HG02885 (cell line): ENCODE results near the gene SYDE1.

Experiments
- ATAC-seq: cut with Tn5 transposase; IDR thresholded peaks from one replicate; pipeline ENCODE4 v1.9.1; 2021; ENCODE audit warnings: mild to moderate bottlenecking; ENCODE audit not compliant: unreplicated experiment, poor library complexity

The SYDE1 gene

DNA sequence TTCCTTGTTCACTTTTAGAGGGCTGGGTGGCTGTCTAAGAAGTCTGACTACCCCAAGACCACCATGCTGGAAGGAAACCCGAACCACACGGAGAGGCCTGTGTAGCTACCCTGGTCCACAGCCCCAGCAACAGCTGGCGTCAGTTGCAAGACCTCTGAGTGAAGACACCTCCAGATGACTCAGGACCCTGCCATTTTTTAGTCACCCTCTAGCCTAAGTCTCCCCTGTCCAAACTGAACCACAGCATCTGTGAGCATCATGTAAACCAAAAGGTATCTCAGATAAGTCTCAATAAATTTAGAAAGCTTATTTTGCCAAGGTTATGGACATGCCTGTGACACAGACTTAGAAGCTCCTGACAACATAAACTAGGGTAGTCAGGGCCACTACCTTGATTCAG lies 2.2 kb upstream of the SYDE1 start:
- ATAC-seq = no peak

DNA sequence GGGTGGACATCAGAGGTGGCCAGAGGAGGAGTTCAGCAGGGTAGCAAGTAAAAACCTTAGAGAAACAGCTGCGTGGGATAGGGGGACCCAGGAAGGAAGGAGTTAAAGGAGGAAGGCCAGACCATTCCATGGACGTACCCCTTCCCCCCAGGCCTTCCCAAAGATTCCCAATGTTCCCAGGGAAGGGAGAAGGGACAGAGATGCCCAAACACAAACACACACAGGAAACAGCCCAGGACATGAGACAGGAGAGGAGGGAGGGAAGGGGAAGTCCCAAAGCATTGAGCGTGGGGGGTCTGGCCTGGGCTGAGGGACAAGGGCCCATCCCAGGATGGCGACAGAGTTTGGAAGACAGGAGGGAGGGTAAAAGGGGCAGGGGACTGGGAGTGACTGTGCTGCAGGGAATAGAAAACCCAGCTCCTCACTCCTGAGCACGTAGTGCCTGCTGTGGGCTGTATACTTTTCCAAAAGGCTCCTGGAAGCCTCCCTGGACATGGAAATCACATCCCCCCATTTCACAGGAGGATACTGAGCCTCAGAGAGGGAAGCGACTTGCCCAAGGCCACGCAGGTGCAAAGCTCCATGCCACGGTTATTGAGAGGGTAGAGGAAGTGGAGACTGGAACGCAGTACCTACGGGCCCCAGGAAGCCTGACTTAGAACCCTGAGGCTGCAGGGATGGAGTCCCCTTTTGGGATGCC lies 1.1 kb downstream of the SYDE1 start:
- ATAC-seq = no peak

DNA sequence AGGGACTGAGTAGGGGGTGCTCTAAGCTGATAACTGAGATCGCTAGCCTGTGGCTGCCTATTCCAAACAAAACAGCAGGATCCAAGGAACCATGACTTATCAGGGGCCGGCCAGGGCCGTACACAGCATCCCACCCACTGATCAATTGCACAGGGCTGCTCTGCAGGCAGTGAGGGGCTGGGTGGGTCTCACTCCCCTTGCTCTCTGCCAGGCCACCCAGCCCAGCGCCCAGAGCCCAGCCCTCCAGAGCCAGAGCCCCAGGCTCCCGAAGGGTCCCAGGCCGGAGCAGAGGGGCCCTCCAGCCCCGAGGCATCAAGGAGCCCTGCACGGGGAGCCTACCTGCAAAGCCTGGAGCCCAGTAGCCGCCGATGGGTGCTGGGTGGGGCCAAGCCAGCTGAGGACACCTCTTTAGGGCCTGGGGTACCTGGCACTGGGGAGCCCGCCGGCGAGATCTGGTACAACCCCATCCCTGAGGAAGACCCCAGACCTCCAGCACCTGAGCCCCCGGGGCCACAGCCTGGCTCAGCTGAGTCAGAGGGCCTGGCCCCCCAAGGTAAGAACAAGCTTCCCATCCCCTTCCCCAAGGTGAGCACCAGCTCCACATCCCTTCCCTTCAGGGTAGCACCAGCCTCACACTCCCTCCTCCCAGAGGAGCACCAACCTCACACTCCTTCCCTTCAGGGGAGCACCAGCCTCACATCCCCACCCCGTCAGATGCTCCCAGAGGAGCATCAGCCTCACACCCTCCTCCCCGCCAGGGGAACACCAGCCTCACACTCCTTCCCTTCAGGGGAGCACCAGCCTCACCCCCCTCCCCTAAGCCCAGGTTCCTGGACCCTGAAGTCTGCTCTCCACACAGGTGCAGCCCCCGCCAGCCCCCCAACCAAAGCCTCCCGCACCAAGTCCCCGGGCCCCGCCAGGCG lies 1.9 kb downstream of the SYDE1 start:
- no peak for ATAC-seq

DNA sequence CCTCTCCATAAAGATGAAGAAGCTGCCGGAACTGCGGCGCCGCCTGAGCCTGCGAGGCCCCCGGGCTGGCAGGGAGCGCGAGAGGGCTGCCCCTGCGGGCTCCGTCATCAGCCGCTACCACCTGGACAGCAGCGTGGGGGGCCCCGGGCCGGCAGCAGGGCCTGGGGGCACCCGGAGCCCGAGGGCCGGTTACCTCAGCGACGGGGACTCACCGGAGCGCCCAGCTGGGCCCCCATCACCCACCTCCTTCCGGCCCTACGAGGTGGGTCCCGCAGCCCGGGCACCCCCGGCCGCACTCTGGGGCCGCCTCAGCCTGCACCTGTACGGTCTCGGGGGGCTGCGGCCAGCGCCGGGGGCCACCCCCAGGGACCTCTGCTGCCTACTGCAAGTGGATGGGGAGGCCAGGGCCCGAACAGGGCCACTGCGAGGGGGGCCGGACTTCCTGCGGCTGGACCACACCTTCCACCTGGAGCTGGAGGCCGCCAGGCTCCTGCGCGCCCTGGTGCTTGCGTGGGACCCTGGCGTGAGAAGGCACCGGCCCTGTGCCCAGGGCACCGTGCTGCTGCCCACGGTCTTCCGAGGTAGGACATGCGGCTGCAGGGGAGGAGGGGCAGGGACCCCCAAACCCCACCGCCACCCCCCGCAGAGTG lies 2.7 kb downstream of the SYDE1 start:
- ATAC-seq = no peak

DNA sequence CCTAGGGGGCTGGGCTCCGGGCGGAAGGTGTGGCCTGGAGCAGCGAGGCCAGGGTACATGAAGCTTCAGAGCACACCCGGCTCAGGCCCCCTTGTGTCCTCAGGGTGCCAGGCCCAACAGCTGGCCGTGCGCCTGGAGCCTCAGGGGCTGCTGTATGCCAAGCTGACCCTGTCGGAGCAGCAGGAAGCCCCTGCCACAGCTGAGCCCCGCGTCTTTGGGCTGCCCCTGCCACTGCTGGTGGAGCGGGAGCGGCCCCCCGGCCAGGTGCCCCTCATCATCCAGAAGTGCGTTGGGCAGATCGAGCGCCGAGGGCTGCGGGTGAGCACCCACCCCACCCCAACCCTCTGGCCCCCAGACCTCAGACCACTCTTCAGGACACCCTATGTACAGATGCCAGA lies 3.2 kb downstream of the SYDE1 start:
- ATAC-seq = no peak

DNA sequence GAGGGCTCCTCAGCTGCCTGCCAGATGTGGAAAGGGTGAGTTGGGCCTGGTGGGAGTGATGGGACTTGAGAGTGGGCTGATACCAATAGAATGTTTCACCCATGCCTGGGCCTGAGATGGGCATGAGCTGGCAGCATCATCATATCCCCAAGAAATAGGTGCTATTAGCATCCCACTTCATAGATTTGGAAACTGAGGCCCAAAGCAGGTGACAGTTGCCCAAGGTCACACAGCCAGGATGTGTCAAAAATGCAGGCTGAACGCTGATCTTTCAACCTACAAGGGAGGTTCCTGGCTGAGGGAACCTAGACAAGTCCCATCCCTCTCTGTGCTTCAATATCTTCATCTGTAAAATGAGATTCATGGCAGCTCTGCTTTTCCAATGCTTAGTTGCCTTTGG lies 4.6 kb downstream of the SYDE1 start:
- ATAC-seq = no peak

DNA sequence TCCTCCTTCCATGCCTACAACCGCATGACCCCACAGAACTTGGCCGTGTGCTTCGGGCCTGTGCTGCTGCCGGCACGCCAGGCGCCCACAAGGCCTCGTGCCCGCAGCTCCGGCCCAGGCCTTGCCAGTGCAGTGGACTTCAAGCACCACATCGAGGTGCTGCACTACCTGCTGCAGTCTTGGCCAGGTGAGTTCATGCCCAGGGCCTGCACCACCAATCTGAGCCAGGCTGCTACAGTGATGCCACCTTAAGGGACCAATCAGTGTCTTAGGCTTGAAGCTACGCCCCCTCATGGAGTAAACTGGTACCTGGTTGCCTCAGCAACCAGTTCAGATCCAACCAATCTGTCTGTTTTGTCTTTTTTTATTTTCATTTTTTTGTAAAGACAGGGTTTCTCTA lies 5.2 kb downstream of the SYDE1 start:
- no peak for ATAC-seq

DNA sequence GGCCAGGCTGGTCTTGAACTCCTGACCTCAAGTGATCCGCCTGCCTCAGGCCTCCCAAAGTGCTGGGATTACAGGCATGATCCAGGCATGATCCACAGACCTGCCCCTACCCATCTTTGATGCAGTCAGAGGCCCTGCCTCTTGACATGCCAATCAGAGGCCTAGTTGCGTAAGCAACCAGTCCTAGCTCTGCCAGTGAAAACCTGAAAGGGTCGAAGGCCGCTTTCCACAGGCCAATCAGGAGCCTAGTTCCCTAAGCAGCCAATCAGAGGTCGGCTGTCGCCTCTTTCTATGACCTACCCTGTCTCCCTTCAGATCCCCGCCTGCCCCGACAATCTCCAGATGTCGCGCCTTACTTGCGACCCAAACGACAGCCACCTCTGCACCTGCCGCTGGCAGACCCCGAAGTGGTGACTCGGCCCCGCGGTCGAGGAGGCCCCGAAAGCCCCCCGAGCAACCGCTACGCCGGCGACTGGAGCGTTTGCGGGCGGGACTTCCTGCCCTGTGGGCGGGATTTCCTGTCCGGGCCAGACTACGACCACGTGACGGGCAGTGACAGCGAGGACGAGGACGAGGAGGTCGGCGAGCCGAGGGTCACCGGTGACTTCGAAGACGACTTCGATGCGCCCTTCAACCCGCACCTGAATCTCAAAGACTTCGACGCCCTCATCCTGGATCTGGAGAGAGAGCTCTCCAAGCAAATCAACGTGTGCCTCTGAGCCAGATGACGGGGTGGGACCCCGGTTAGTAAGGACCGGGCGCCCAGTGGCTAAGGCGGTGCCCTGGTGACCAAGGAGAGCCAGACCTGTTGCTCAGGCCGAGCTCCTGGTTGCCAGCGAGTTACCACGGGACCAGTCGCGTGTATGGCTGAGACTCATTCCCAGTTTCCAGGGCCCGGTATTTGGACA lies 6.3 kb downstream of the SYDE1 start:
- ATAC-seq = no peak

DNA sequence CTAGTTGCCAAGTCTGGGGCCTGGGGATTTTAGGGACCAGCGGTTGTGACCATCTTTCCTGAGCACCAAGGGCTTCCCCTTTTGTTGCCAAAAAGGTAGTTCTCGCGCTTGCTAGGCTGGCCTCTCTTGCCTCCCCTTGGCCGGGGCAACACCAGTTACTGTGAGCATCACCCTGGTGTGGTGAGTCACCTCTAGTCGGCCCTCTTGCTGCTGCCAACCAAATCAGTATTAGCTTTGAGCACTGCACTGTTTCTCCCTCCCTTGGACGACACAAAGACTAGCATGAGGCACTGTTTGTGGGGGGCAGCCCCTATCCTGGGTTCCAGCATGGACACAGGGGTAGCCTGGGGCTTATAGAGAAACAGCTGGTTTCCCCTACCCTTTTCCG lies 6.9 kb downstream of the SYDE1 start:
- ATAC-seq = no peak

DNA sequence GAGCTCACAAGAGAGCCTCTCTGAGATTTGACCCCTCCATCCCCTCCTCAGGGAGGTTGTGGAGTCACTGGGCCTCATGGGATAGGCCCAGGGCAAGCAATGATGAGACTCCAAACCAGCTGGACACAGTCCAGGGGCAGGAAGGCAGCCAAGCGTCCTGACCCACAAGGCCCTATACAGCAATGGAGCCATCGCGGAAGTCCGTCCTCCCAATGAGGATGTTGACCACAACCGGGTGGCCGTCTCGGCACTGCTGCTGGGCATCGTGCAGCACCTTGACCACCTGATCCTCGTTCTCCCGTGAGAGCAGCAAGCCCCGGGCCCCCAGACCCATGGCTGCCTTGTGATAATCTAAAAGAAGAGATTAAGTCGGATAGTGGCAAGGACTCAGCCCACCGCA lies 7.9 kb downstream of the SYDE1 start:
- ATAC-seq = no peak

DNA sequence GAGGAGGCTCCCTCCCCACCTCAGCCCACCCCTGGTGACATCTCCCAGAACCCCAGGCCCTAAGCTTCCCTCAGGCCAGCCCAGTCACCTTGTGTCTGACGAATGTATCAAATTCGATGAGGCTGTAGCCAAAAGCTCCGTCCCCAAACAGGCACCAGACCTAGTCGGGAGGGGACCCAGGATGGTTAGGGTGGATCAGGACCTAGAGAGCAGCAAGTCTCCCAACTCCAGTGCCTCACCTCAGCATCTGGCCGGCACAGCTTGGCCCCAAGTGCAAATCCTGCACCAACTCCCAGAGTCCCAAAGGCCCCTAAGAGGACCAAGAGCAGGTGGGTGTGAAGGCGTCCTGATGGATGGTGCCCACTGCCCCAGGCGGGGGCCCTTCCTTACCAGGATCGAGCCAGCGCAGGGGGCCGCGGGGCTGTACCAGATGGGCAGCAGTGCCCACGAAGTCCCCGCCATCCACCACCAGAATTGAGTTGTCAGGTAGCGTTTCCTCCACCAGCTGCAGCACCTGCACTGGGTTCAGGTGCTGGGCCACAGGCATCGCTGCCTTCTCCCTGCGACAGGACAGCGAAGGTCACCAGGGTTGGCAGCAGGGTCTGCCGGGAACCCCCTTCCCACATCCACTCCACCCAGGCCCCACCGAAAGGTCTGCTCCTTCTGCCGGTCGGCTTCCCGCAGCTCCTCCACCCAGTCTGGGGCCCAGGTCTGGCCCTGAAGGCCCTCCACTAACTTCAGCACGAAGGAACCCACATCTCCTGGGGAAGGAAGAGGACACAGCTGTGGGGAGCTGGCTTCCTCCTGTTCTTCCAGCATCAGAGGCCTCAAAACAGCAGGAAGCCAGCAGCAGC lies 8.8 kb downstream of the SYDE1 start:
- no peak for ATAC-seq

DNA sequence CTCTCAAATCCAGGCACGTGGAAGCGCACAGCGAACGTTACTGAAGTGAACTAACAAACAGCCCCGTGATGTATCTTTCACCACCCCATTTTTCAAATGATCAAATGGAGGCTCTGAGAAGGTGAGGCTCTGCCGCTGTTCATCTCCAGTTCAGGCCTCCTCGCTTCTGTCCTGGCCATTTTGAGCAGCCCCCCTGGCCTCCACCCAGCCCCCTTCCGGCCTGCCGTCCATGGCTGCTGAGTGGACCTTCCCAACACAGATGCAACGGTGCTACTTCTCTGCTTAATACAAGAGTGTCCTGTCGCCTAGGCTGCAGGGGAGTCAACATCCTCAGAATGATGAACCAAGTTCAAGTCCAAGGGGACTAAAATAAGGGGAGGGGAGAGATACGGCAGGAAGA lies 9.7 kb downstream of the SYDE1 start:
- no peak for ATAC-seq

DNA sequence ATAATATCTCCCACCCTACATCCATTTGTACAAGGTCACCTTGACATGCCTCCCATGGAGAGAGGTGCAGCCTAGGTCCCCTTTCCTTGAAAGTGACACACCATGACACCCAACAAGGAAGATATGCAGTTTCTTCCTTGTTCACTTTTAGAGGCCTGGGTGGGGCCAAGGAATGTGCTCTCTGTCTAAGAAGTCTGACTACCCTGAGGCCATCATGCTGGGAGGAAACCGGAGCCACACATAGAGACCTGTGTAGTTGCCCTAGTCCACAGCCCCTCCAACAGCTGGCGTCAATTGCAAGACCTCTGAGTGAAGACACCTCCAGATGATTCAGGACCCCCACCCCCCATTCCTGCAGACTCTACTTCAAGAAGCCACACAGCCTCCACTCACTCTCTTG lies 11.0 kb downstream of the SYDE1 start:
- ATAC-seq = no peak

DNA sequence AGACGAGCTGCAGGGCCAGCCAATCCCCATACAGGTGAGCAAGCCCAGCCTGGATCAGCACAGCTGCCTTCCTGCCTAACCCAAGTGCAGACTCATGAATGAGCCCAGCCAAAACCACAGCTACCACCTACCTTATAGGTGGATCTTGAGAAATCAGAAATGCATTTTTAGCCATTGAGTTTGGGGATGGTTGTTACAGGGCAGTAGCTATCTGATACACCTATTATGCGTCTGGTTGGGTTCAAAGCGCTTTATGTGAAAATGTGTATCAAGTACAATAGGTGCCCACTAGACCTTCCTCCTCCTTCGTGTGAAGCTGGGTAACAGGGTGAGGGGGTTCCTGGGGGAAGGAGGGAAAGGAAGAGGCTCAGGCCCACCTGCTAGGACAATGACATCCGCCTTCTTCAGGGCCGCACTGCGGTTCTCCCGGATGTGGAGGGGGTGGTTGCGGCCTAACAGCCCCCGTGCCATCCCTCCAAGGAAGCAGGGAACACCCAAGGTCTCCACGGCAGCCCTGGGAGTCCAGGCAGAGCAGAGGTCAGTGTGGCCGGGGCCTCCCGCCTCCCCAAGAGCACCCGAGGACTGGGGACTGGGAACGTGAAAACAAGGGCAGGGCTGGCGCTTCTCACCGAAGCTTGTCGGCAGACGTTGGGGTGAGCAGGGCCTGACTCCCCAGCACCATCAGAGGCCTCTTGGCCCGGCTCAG lies 11.7 kb downstream of the SYDE1 start:
- no peak for ATAC-seq

DNA sequence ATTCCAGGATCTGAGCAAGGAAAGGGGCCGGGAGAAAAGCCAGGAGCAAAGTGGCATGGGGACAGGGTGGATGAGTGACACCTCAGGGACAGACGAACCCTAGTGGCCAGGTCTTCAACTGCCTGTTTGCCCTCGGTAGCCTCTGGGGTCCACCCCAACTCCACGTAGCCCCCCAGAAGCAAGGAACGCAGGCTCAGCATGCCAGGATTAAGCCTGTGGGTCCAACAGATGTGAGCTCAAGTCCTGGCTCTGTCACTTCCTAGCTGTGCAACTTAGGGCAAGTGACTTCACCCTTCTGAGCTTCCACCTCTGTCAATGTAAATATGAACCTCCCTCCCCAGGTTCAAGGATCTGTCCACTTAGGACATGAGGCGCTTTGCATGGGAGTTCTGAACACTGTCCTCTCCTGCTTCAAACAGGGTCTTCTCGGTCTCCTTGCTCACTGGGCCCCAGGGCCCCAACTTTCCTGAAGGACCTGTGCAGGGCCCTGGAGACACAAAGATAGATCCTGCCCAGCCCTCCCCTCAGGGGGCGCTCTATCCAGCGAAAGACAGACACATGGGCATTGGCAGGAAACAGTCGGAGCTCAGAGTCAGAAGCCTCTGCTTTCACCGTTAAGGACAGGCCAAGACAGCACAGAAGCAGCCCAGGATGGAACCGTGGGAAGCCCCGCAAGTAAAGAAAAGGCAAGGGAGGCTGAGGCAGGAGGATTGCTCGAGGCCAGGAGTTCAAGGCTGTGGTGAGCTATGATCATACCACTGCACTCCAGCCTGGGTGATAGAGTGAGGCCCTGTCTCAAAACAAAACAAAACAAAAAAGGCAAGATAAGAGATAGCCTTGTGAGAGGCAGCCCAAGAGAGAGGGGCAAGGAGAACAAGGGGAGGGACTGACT lies 13.2 kb downstream of the SYDE1 start:
- no peak for ATAC-seq

DNA sequence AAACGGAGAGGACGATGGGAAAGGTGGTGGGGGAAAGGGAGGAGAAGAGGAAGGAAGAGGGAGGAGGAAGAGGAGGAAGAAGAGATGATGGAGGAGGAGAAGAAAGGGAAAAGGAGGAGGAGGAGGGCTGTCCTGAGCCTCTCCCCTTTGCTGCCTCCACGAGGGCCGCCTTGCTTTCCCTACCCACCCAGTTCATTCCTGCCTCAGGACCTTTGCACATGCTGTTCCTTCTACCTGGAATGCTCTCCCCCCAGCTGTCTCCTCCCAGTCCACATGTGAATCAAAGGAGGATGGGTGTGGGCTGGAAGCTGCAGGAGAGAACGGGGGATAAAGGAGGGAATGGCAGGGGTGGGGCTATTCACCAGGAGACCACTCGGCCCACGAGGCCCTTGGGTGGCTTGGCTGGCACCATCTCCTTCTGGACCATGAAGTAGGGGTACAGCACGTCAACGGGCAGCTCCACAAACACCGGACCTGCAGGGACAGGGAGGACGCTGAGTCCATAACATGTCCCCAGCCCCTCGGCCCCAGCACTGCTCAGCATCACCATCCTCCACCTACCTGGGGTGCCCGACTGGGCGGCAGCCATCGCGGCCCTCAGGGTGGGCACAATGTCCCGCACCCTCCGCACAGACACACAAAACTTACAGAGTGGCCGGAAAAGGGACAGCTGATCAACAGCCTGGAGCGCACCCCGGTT lies 15.3 kb downstream of the SYDE1 start:
- no peak for ATAC-seq
